ENCODE results near the gene IFT80. TPM values are rescaled to one million over a fixed set of nuclear protein-coding genes. Genes with fewer than 3 reads are reported as not detected.

The IFT80 gene
- total and polyA plus RNA-seq, 2 experiments from 2014 or later = 14.1 to 33.0 TPM

DNA sequence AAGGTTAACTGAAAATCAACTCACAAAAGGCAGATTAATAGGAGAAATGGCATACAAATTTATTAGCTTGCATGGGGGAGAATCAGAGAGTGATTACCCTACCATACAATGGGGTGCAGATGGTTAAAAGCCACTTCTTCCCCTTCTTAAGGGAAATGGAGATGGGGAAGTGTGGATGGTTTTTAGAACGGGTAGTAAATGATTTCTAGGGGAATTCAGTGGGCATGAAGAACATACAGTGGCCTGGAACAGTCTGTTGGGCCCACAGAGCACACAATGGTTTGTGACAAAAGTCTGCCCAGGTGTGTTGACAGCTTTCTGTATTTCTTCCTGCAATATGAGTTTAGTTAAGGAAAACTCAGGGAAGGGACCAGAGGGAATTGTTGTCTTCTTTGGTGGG, 112.8 kb downstream of the IFT80 start (continued):
- TF ChIP-seq, protein P1, sequence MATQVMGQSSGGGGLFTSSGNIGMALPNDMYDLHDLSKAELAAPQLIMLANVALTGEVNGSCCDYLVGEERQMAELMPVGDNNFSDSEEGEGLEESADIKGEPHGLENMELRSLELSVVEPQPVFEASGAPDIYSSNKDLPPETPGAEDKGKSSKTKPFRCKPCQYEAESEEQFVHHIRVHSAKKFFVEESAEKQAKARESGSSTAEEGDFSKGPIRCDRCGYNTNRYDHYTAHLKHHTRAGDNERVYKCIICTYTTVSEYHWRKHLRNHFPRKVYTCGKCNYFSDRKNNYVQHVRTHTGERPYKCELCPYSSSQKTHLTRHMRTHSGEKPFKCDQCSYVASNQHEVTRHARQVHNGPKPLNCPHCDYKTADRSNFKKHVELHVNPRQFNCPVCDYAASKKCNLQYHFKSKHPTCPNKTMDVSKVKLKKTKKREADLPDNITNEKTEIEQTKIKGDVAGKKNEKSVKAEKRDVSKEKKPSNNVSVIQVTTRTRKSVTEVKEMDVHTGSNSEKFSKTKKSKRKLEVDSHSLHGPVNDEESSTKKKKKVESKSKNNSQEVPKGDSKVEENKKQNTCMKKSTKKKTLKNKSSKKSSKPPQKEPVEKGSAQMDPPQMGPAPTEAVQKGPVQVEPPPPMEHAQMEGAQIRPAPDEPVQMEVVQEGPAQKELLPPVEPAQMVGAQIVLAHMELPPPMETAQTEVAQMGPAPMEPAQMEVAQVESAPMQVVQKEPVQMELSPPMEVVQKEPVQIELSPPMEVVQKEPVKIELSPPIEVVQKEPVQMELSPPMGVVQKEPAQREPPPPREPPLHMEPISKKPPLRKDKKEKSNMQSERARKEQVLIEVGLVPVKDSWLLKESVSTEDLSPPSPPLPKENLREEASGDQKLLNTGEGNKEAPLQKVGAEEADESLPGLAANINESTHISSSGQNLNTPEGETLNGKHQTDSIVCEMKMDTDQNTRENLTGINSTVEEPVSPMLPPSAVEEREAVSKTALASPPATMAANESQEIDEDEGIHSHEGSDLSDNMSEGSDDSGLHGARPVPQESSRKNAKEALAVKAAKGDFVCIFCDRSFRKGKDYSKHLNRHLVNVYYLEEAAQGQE (IDR thresholded peaks at IDR 0.05; ENCODE audit: unreplicated experiment) = no peak
- TF ChIP-seq EZH2phosphoT487 (IDR thresholded peaks at IDR 0.05; ENCODE audit: unreplicated experiment) (no peak), ZNF331 (CRISPR knock-in tag; IDR thresholded peaks at IDR 0.05; ENCODE audit: low read depth) (no peak)
- TF ChIP-seq, protein P2, sequence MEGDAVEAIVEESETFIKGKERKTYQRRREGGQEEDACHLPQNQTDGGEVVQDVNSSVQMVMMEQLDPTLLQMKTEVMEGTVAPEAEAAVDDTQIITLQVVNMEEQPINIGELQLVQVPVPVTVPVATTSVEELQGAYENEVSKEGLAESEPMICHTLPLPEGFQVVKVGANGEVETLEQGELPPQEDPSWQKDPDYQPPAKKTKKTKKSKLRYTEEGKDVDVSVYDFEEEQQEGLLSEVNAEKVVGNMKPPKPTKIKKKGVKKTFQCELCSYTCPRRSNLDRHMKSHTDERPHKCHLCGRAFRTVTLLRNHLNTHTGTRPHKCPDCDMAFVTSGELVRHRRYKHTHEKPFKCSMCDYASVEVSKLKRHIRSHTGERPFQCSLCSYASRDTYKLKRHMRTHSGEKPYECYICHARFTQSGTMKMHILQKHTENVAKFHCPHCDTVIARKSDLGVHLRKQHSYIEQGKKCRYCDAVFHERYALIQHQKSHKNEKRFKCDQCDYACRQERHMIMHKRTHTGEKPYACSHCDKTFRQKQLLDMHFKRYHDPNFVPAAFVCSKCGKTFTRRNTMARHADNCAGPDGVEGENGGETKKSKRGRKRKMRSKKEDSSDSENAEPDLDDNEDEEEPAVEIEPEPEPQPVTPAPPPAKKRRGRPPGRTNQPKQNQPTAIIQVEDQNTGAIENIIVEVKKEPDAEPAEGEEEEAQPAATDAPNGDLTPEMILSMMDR (conservative IDR thresholded peaks at IDR 0.05; ENCODE audit: low read depth in 2 of 2) = no peak

DNA sequence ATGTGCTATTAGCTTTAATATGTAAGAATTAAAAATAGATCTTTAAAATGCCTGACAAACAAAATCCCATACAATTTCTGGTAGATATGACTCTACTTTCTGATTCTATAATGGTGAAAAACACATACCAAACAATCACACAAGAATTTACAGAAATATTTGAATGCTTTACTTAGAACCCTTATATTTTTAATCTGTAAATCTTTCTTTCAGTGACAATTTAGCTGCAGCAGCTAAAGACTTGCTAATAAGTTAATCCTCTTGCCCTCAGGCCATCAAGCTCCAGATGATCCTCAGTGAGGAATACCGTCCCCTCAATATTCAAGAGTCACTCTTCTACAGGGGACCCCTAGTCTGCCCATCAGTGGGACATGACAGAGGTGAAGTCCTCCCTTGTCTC, 118.2 kb downstream of the IFT80 start:
- H3K27ac Mint-ChIP-seq = no peak overlapping the region; the same call in 1 of the 2 replicates
- no peak for ATAC-seq
- H3K4me1 Mint-ChIP-seq = peaks cover 14% of the 10 kb centered on the region
- TF ChIP-seq EZH2phosphoT487 (IDR thresholded peaks at IDR 0.05; ENCODE audit: unreplicated experiment) = no peak
- no peak for TF ChIP-seq STAT1 (IDR thresholded peaks at IDR 0.05; ENCODE audit: unreplicated experiment)
- no peak for TF ChIP-seq NANOG (IDR thresholded peaks at IDR 0.05; ENCODE audit: borderline replicate concordance)
- TF ChIP-seq POLR2AphosphoS5 (IDR thresholded peaks at IDR 0.05; ENCODE audit: low read depth) = no peak
- TF ChIP-seq, protein P3, sequence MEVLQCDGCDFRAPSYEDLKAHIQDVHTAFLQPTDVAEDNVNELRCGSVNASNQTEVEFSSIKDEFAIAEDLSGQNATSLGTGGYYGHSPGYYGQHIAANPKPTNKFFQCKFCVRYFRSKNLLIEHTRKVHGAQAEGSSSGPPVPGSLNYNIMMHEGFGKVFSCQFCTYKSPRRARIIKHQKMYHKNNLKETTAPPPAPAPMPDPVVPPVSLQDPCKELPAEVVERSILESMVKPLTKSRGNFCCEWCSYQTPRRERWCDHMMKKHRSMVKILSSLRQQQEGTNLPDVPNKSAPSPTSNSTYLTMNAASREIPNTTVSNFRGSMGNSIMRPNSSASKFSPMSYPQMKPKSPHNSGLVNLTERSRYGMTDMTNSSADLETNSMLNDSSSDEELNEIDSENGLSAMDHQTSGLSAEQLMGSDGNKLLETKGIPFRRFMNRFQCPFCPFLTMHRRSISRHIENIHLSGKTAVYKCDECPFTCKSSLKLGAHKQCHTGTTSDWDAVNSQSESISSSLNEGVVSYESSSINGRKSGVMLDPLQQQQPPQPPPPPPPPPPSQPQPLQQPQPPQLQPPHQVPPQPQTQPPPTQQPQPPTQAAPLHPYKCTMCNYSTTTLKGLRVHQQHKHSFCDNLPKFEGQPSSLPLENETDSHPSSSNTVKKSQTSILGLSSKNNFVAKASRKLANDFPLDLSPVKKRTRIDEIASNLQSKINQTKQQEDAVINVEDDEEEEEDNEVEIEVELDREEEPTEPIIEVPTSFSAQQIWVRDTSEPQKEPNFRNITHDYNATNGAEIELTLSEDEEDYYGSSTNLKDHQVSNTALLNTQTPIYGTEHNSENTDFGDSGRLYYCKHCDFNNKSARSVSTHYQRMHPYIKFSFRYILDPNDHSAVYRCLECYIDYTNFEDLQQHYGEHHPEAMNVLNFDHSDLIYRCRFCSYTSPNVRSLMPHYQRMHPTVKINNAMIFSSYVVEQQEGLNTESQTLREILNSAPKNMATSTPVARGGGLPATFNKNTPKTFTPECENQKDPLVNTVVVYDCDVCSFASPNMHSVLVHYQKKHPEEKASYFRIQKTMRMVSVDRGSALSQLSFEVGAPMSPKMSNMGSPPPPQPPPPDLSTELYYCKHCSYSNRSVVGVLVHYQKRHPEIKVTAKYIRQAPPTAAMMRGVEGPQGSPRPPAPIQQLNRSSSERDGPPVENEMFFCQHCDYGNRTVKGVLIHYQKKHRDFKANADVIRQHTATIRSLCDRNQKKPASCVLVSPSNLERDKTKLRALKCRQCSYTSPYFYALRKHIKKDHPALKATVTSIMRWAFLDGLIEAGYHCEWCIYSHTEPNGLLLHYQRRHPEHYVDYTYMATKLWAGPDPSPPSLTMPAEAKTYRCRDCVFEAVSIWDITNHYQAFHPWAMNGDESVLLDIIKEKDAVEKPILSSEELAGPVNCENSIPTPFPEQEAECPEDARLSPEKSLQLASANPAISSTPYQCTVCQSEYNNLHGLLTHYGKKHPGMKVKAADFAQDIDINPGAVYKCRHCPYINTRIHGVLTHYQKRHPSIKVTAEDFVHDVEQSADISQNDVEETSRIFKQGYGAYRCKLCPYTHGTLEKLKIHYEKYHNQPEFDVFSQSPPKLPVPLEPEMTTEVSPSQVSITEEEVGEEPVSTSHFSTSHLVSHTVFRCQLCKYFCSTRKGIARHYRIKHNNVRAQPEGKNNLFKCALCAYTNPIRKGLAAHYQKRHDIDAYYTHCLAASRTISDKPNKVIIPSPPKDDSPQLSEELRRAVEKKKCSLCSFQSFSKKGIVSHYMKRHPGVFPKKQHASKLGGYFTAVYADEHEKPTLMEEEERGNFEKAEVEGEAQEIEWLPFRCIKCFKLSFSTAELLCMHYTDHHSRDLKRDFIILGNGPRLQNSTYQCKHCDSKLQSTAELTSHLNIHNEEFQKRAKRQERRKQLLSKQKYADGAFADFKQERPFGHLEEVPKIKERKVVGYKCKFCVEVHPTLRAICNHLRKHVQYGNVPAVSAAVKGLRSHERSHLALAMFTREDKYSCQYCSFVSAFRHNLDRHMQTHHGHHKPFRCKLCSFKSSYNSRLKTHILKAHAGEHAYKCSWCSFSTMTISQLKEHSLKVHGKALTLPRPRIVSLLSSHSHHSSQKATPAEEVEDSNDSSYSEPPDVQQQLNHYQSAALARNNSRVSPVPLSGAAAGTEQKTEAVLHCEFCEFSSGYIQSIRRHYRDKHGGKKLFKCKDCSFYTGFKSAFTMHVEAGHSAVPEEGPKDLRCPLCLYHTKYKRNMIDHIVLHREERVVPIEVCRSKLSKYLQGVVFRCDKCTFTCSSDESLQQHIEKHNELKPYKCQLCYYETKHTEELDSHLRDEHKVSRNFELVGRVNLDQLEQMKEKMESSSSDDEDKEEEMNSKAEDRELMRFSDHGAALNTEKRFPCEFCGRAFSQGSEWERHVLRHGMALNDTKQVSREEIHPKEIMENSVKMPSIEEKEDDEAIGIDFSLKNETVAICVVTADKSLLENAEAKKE (CRISPR knock-in tag; IDR thresholded peaks at IDR 0.05) = no peak
- TF ChIP-seq ZNF331 (CRISPR knock-in tag; IDR thresholded peaks at IDR 0.05; ENCODE audit: low read depth) = no peak
- TF ChIP-seq EZH2 (IDR thresholded peaks at IDR 0.05; ENCODE audit: low read depth, unreplicated experiment) = no peak
- TF ChIP-seq, protein P4, sequence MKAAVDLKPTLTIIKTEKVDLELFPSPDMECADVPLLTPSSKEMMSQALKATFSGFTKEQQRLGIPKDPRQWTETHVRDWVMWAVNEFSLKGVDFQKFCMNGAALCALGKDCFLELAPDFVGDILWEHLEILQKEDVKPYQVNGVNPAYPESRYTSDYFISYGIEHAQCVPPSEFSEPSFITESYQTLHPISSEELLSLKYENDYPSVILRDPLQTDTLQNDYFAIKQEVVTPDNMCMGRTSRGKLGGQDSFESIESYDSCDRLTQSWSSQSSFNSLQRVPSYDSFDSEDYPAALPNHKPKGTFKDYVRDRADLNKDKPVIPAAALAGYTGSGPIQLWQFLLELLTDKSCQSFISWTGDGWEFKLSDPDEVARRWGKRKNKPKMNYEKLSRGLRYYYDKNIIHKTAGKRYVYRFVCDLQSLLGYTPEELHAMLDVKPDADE (IDR thresholded peaks at IDR 0.05) = no peak
- TF ChIP-seq CREB1 (CRISPR knock-in tag; IDR thresholded peaks at IDR 0.05; ENCODE audit: low read depth) = no peak
- TF ChIP-seq ZNF114 (CRISPR knock-in tag; IDR thresholded peaks at IDR 0.05) = no peak

More for the DNA sequence above, 118.2 kb downstream of the IFT80 start:
- DNase-seq (ENCODE audit: low spot score) = no peak
- Histone ChIP-seq H3K4me2 (no peak overlapping the region), H3K27ac (ENCODE audit: low read depth) (no peak overlapping the region), H3K36me3 (ENCODE audit: insufficient read depth) (no peaks in the 10 kb centered on the region), H3K9me2 (ENCODE audit: insufficient read depth) (no peaks in the 10 kb centered on the region), H3K4me1 (ENCODE audit: insufficient read depth) (0 out of 2 replicates have a peak, but pooled peaks cover 6% of the 10 kb centered on the region), H3K27me3 (ENCODE audit: insufficient read depth) (no peaks in the 10 kb centered on the region), H2AFZ (no peak overlapping the region), H4K20me1 (replicated peaks; ENCODE audit: insufficient read depth) (no peaks in the 10 kb centered on the region), H3K79me2 (replicated peaks; ENCODE audit: insufficient read depth) (no peaks in the 10 kb centered on the region), H3F3A (replicated peaks; ENCODE audit: low read depth) (no peaks in the 10 kb centered on the region), H3K4me3 (no peak overlapping the region)
- Mint-ChIP-seq H3K4me3 (no peak overlapping the region), H3K9me3 (no peaks in the 10 kb centered on the region), H3K36me3 (ENCODE audit: low read depth) (no peaks in the 10 kb centered on the region), H3K27me3 (ENCODE audit: insufficient read depth, low read depth, poor library complexity) (no peaks in the 10 kb centered on the region)

Measured in GM23338 (cell line).